Ishikawa (cell line): Measurements from ENCODE around the gene TMEM232.
A peak's percentile ranks its signal among the peaks of the same experiment; 100 is the strongest.

Experiments
- CEBPB ChIP-seq: IDR thresholded peaks from 2 replicates; pipeline ENCODE4 v1.6.1; 2012
- CREB1 ChIP-seq: IDR thresholded peaks from 2 replicates; pipeline ENCODE4 v1.6.1; 2012; ENCODE audit warnings: low read depth
- EGR1 ChIP-seq: IDR thresholded peaks from 2 replicates; pipeline ENCODE4 v1.6.1; 2012
- EP300 ChIP-seq: IDR thresholded peaks from 2 replicates; pipeline ENCODE4 v1.6.1; 2012; ENCODE audit warnings: borderline replicate concordance
- FOXM1 ChIP-seq: IDR thresholded peaks from 2 replicates; pipeline ENCODE4 v1.6.1; 2012; ENCODE audit warnings: low read depth, borderline replicate concordance
- MAX ChIP-seq: IDR thresholded peaks from 2 replicates; pipeline ENCODE4 v1.6.1; 2012
- NFIC ChIP-seq: IDR thresholded peaks from 2 replicates; pipeline ENCODE4 v1.6.1; 2012
- RAD21 ChIP-seq: IDR thresholded peaks from 2 replicates; pipeline ENCODE4 v1.6.1; 2012; ENCODE audit warnings: low read depth
- REST ChIP-seq: IDR thresholded peaks from 2 replicates; pipeline ENCODE4 v1.6.1; 2012; ENCODE audit warnings: low read depth, mild to moderate bottlenecking
- TAF1 ChIP-seq: IDR thresholded peaks from 2 replicates; pipeline ENCODE4 v1.6.1; 2012; ENCODE audit warnings: low read depth, mild to moderate bottlenecking
- TCF12 ChIP-seq: IDR thresholded peaks from 2 replicates; pipeline ENCODE4 v1.6.1; 2012; ENCODE audit warnings: low read depth
- TEAD4 ChIP-seq: IDR thresholded peaks from 2 replicates; pipeline ENCODE4 v1.6.1; 2012
- USF1 ChIP-seq: IDR thresholded peaks from 2 replicates; pipeline ENCODE4 v1.6.1; 2012
- YY1 ChIP-seq: IDR thresholded peaks from 2 replicates; pipeline ENCODE4 v1.6.1; 2012; ENCODE audit warnings: low read depth
- ZBTB7A ChIP-seq: IDR thresholded peaks from 2 replicates; pipeline ENCODE4 v1.6.1; 2012; ENCODE audit warnings: low read depth

The TMEM232 gene

GRCh38 chr5:110458313-110458712, 268.2 kb downstream of the TMEM232 start:
- TF ChIP-seq TAF1 (no peak), ZBTB7A (no peak), REST (no peak), MAX (no peak), USF1 (no peak), TEAD4 (no peak), CEBPB (no peak), YY1 (no peak), RAD21 (no peak)

- TF ChIP-seq TCF12: no peak
- TF ChIP-seq USF1: no peak
Observed at GRCh38 chr5:110442856-110443255, 283.6 kb downstream of the TMEM232 start.

- TF ChIP-seq FOXM1: no peak
- TF ChIP-seq RAD21: peak; percentile 58
Observed at GRCh38 chr5:110441035-110441434, 285.4 kb downstream of the TMEM232 start.

- no peak for TF ChIP-seq EGR1
- no peak for TF ChIP-seq TAF1
- no peak for TF ChIP-seq ZBTB7A
- no peak for TF ChIP-seq CEBPB
- TF ChIP-seq TEAD4: no peak
- no peak for TF ChIP-seq YY1
- no peak for TF ChIP-seq FOXM1
Observed at GRCh38 chr5:110440058-110440457, 286.4 kb downstream of the TMEM232 start.

- TF ChIP-seq CEBPB: no peak
- TF ChIP-seq EGR1: no peak
- TF ChIP-seq TEAD4: no peak
- TF ChIP-seq CREB1: no peak
- TF ChIP-seq TAF1: no peak
- TF ChIP-seq EP300: no peak
- no peak for TF ChIP-seq YY1
- no peak for TF ChIP-seq FOXM1
- TF ChIP-seq MAX: no peak
- no peak for TF ChIP-seq RAD21
- no peak for TF ChIP-seq USF1
- no peak for TF ChIP-seq ZBTB7A
Observed at GRCh38 chr5:110439296-110439695, 287.2 kb downstream of the TMEM232 start.

- TF ChIP-seq FOXM1: no peak
- TF ChIP-seq ZBTB7A: no peak
- TF ChIP-seq TCF12: no peak
Observed at GRCh38 chr5:110435207-110435606, 291.3 kb downstream of the TMEM232 start.

- no peak for TF ChIP-seq NFIC
- no peak for TF ChIP-seq CREB1
- TF ChIP-seq MAX: no peak
- TF ChIP-seq USF1: no peak
- TF ChIP-seq TCF12: no peak
- no peak for TF ChIP-seq ZBTB7A
- no peak for TF ChIP-seq RAD21
- TF ChIP-seq FOXM1: no peak
- TF ChIP-seq EGR1: no peak
- no peak for TF ChIP-seq REST
- TF ChIP-seq EP300: no peak
- no peak for TF ChIP-seq TEAD4
- no peak for TF ChIP-seq TAF1
- TF ChIP-seq YY1: no peak
- no peak for TF ChIP-seq CEBPB
Observed at GRCh38 chr5:110431603-110432002, 294.9 kb downstream of the TMEM232 start.
